IgD-negative memory B cell (primary cell): ENCODE results near the gene FMN2. TPM values are rescaled to one million over a fixed set of nuclear protein-coding genes. Genes with fewer than 3 reads are reported as not detected.

Experiments
- H3K27ac Mint-ChIP-seq, 3 donors: one replicate each; pipeline ENCODE4 v1.8.0; 2020 to 2022; ENCODE audit warnings: mild to moderate bottlenecking in 3 of 3, mixed read lengths in 3 of 3, moderate library complexity in 1 of 3
- H3K27me3 Mint-ChIP-seq: one replicate; pipeline ENCODE4 v1.8.0; 2021; ENCODE audit warnings: mixed read lengths
- H3K36me3 Mint-ChIP-seq: one replicate; pipeline ENCODE4 v1.8.0; 2020; ENCODE audit warnings: mild to moderate bottlenecking, mixed read lengths
- H3K4me1 Mint-ChIP-seq, 3 donors: one replicate each; pipeline ENCODE4 v1.8.0; 2020 to 2022; ENCODE audit warnings: mixed read lengths in 3 of 3, mild to moderate bottlenecking in 1 of 3
- H3K4me3 Mint-ChIP-seq, 4 donors: one replicate each; pipeline ENCODE4 v1.8.0; 2020 to 2022; ENCODE audit warnings: mild to moderate bottlenecking in 4 of 4, mixed read lengths in 4 of 4, moderate library complexity in 3 of 4
- H3K9me3 Mint-ChIP-seq, 3 donors: one replicate each; pipeline ENCODE4 v1.8.0; 2020 to 2021; ENCODE audit warnings: mixed read lengths in 3 of 3, mild to moderate bottlenecking in 1 of 3
- polyA plus RNA-seq: library from polyadenylated mRNA; unstranded; fragments of 300-500 nt; fragmentation: Illumina TruSeq; gene quantifications from one replicate; pipeline ENCODE4 v1.2.3, GENCODE V29; 2021

Gene FMN2
- polyA plus RNA-seq, 1 donor from 2014 or later: not detected

GRCh38 chr1:240496356-240496755 lies 404.7 kb downstream of the FMN2 start:
- Mint-ChIP-seq H3K4me3 (no peak overlapping the region), H3K4me1 (no peaks in the 10 kb centered on the region), H3K27ac (no peak overlapping the region), H3K36me3 (peaks cover 2% of the 10 kb centered on the region), H3K9me3 (peaks cover 0 to 6% (median 0%) of the 10 kb centered on the region in 3 donors), H3K27me3 (no peaks in the 10 kb centered on the region)

DNA sequence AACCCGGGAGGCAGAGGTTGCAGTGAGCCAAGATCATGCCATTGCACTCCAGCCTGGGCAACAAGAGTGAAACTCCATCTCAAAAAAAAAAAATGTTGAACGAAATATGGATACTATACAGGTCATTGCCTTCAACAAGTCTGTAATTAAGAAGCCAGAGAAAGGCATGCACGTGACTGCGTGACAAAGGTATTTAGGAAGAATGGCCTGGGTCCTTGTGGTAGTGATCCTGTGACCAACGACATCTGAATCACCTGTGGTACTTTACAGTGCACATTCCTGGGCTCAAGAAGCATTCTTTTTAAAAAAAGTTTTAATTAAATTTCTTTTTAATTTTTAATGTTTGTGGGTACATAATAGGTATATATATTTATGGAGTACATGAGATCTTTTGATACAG lies 405.3 kb downstream of the FMN2 start:
- Mint-ChIP-seq H3K27ac (no peak overlapping the region), H3K27me3 (no peaks in the 10 kb centered on the region), H3K4me3 (no peak overlapping the region), H3K4me1 (no peaks in the 10 kb centered on the region), H3K9me3 (peaks cover 0 to 2% (median 0%) of the 10 kb centered on the region in 3 donors), H3K36me3 (peaks cover 2% of the 10 kb centered on the region)

DNA sequence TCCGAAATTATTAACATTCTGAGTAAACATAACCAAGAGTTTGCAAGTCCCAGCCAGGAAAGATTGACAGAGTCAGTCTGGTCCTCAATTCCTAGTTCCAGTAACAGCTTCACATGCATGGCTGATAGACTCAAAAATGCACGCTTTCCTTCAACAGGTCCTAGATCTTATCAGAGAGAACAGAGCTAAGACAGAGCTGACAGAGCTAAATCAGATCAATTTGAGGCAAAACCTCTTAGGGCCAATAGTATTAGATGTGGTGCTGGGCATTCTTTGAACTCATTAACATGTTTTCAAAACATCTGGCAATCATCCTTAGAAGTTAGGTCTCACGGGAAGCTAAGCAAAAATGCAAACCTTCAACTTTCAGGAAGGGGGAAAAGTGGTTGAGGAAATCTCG lies 406.2 kb downstream of the FMN2 start:
- H3K9me3 Mint-ChIP-seq: peaks cover 0 to 2% (median 0%) of the 10 kb centered on the region in 3 donors
- H3K4me1 Mint-ChIP-seq: no peaks in the 10 kb centered on the region
- H3K27ac Mint-ChIP-seq: no peak overlapping the region
- H3K27me3 Mint-ChIP-seq: no peaks in the 10 kb centered on the region
- H3K4me3 Mint-ChIP-seq: no peak overlapping the region
- peaks cover 2% of the 10 kb centered on the region for H3K36me3 Mint-ChIP-seq

DNA sequence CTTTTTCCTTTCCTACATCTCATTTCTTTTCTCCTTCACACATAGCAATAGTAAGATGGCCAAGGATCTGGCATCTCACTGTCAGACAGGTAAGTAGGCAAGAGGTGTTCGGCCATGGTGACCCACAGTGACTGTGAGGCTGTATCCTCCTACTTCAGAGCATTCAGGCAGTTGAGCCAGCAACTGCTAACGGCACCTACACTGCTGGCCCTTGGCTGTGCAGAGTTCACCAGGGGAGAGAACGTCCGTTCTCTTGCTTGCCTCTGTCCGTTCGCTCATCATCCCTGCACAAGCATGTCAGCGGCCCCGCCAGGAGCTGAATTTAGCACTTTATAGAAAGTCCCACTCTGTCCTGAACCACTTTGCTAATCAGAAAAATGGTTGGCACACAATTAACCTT lies 406.7 kb downstream of the FMN2 start:
- peaks cover 2% of the 10 kb centered on the region for H3K36me3 Mint-ChIP-seq
- H3K4me1 Mint-ChIP-seq: no peaks in the 10 kb centered on the region
- H3K27ac Mint-ChIP-seq: no peak overlapping the region
- no peaks in the 10 kb centered on the region for H3K27me3 Mint-ChIP-seq
- peaks cover 0 to 2% (median 0%) of the 10 kb centered on the region in 3 donors for H3K9me3 Mint-ChIP-seq
- H3K4me3 Mint-ChIP-seq: no peak overlapping the region

GRCh38 chr1:240499012-240499411 lies 407.3 kb downstream of the FMN2 start:
- H3K4me1 Mint-ChIP-seq: no peaks in the 10 kb centered on the region
- H3K27me3 Mint-ChIP-seq: no peaks in the 10 kb centered on the region
- H3K9me3 Mint-ChIP-seq: peaks cover 0 to 2% (median 0%) of the 10 kb centered on the region in 3 donors
- no peak overlapping the region for H3K27ac Mint-ChIP-seq
- H3K36me3 Mint-ChIP-seq: peaks cover 2% of the 10 kb centered on the region
- H3K4me3 Mint-ChIP-seq: no peak overlapping the region

DNA sequence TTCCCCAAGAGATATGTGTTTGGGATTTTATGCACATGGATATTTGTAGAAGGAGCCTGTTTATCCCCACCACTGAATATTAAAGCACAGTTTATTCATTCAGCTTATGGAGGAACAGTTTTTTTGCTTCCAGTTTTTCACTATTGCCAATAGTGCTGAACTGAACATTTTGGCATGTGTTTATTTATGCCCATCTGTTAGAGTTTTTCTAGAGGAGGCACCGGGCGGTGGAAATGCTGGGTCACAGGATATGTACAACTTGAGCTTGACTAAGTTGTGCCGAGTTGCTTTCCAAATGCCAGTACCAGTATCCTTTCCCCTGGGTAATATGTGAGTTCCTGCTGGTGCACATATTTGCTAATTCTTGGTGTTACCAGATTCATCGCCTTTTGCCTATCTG lies 409.0 kb downstream of the FMN2 start:
- no peak overlapping the region for H3K4me3 Mint-ChIP-seq

DNA sequence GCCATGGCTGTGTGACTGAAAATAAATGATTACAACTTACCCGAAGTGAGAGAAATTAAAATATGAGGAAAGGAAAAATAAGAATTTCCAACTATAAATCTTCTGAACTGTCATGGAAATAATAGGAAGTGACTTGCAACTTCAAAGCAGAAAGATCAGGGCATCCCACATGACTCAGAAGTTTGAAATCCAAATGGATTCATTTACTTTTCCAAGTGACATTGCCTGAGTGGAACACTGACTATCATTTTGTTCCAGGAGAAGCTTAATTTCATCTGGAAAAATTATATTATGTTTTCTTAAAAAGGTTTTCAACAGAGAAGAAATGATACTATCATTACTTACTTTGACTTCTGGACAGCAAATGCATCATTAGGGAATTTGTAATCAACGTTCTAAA lies 409.4 kb downstream of the FMN2 start:
- H3K36me3 Mint-ChIP-seq: peaks cover 2% of the 10 kb centered on the region

More for the DNA sequence above, 409.0 kb downstream of the FMN2 start:
- no peaks in the 10 kb centered on the region for H3K27me3 Mint-ChIP-seq
- H3K4me1 Mint-ChIP-seq: no peaks in the 10 kb centered on the region
- peaks cover 2% of the 10 kb centered on the region for H3K36me3 Mint-ChIP-seq
- peaks cover 0 to 4% (median 0%) of the 10 kb centered on the region in 3 donors for H3K9me3 Mint-ChIP-seq
- H3K27ac Mint-ChIP-seq: no peak overlapping the region

GRCh38 chr1:240503036-240503435 lies 411.4 kb downstream of the FMN2 start:
- Mint-ChIP-seq H3K27me3 (no peaks in the 10 kb centered on the region), H3K4me1 (no peaks in the 10 kb centered on the region), H3K27ac (no peak overlapping the region), H3K36me3 (peaks cover 2% of the 10 kb centered on the region), H3K9me3 (peaks cover 0 to 3% (median 2%) of the 10 kb centered on the region in 3 donors), H3K4me3 (no peak overlapping the region)

More for the DNA sequence above, 409.4 kb downstream of the FMN2 start:
- Mint-ChIP-seq H3K9me3 (peaks cover 0 to 4% (median 0%) of the 10 kb centered on the region in 3 donors), H3K27ac (no peak overlapping the region), H3K27me3 (no peaks in the 10 kb centered on the region), H3K4me3 (no peak overlapping the region), H3K4me1 (no peaks in the 10 kb centered on the region)

DNA sequence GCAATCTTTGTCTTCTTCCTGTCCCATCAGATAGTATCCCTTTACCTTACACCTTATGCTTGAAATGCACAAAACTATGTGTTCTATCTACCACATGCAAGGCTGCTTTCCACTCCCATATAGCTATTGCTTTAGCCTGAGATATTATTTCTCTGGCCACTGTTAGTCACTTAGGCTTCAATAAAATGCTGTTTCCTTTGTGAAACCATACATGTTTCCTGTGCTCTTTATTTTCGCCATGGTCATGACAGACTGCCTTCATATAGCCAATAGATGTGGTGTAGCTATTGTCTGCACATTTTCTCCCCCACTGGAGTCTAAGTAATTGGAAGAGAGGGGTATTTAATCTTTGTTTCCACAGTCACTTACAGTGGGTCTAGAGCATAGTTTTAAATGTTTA lies 411.9 kb downstream of the FMN2 start:
- Mint-ChIP-seq H3K27ac (no peak overlapping the region), H3K9me3 (peaks cover 0 to 3% (median 2%) of the 10 kb centered on the region in 3 donors), H3K27me3 (no peaks in the 10 kb centered on the region), H3K4me1 (no peaks in the 10 kb centered on the region), H3K36me3 (peaks cover 2% of the 10 kb centered on the region), H3K4me3 (no peak overlapping the region)

- no peak overlapping the region for H3K27ac Mint-ChIP-seq
- no peaks in the 10 kb centered on the region for H3K4me1 Mint-ChIP-seq
- no peaks in the 10 kb centered on the region for H3K27me3 Mint-ChIP-seq
- no peak overlapping the region for H3K4me3 Mint-ChIP-seq
- peaks cover 0 to 3% (median 2%) of the 10 kb centered on the region in 3 donors for H3K9me3 Mint-ChIP-seq
- no peaks in the 10 kb centered on the region for H3K36me3 Mint-ChIP-seq
Observed at GRCh38 chr1:240506176-240506575, 414.5 kb downstream of the FMN2 start.

DNA sequence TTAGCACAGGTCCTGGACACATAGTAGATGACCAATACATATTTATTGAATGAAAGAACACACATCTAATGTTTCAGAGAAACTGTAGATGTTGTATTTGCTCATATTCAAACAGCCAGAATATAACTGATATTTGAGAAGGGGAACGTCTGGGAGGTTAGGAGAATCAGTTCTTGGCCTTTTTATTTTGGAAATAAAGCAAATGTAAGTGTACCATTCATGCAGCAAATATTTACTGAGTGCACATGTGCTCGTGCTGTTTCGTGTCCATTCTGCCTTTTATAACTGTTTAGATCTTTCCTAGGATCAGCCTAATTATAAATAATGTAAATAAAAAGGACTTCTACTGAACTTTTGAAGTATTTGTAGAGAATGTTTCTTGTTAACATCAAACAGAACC lies 416.5 kb downstream of the FMN2 start:
- no peaks in the 10 kb centered on the region for H3K4me1 Mint-ChIP-seq
- H3K9me3 Mint-ChIP-seq: peaks cover 2 to 5% (median 3%) of the 10 kb centered on the region in 3 donors
- H3K27ac Mint-ChIP-seq: no peak overlapping the region
- H3K27me3 Mint-ChIP-seq: no peaks in the 10 kb centered on the region
- no peaks in the 10 kb centered on the region for H3K36me3 Mint-ChIP-seq
- H3K4me3 Mint-ChIP-seq: no peak overlapping the region

- H3K27ac Mint-ChIP-seq: peak overlapping the region in 1 of 3 donors; percentile 16
- no peaks in the 10 kb centered on the region for H3K36me3 Mint-ChIP-seq
- peaks cover 2 to 5% (median 3%) of the 10 kb centered on the region in 3 donors for H3K9me3 Mint-ChIP-seq
- no peak overlapping the region for H3K4me3 Mint-ChIP-seq
- no peaks in the 10 kb centered on the region for H3K27me3 Mint-ChIP-seq
- no peaks in the 10 kb centered on the region for H3K4me1 Mint-ChIP-seq
Observed at GRCh38 chr1:240508950-240509349, 417.3 kb downstream of the FMN2 start.

- Mint-ChIP-seq H3K4me3 (no peak overlapping the region), H3K4me1 (no peaks in the 10 kb centered on the region), H3K36me3 (no peaks in the 10 kb centered on the region), H3K27me3 (no peaks in the 10 kb centered on the region), H3K9me3 (peaks cover 0 to 7% (median 3%) of the 10 kb centered on the region in 3 donors), H3K27ac (no peak overlapping the region)
Observed at GRCh38 chr1:240511789-240512188, 420.1 kb downstream of the FMN2 start.

- no peaks in the 10 kb centered on the region for H3K36me3 Mint-ChIP-seq
- no peaks in the 10 kb centered on the region for H3K4me1 Mint-ChIP-seq
- peaks cover 1 to 7% (median 3%) of the 10 kb centered on the region in 3 donors for H3K9me3 Mint-ChIP-seq
- H3K27ac Mint-ChIP-seq: no peak overlapping the region
- H3K4me3 Mint-ChIP-seq: no peak overlapping the region
- no peaks in the 10 kb centered on the region for H3K27me3 Mint-ChIP-seq
Observed at GRCh38 chr1:240515505-240515904, 423.8 kb downstream of the FMN2 start.

DNA sequence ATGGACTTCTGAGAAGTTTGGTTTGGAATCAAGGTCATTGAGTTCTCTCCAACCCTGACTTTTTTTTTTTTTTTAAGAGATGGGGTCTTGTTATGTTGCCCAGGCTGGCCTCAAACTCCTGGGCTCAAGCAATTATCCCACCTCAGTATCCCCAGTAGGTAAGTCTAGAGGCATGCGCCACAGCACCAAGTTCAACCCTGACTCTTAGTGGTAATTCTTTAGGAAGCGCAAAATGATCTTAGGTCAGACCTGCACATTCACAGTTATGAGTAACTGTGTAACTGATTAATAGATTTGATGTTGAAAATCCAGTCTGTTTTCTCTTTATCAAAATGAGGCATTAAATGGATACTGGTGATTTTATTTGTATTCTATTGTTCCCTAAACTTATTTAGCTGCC lies 424.4 kb downstream of the FMN2 start:
- Mint-ChIP-seq H3K9me3 (peaks cover 1 to 7% (median 3%) of the 10 kb centered on the region in 3 donors), H3K4me3 (no peak overlapping the region), H3K27me3 (no peaks in the 10 kb centered on the region), H3K27ac (no peak overlapping the region), H3K36me3 (no peaks in the 10 kb centered on the region), H3K4me1 (no peaks in the 10 kb centered on the region)

DNA sequence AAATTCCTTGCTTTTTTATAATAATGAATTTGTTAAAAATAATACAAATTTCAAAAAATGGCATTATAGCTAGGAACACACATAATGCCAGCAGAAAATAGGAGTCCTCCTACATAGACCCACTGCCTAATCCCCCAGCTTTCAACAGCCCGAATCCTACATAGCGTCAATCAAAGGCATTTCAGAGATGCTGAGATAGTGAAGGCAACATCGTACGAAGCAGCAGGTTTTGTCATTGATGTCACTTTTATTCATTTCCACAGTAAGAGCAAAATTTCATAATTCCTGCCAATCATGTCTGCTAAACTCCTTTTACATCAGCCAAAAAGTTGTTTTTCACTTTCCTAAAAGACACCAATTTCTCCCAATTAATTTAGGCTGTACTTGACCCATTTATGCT lies 426.2 kb downstream of the FMN2 start:
- Mint-ChIP-seq H3K36me3 (no peaks in the 10 kb centered on the region), H3K9me3 (peaks cover 1 to 6% (median 3%) of the 10 kb centered on the region in 3 donors), H3K4me3 (no peak overlapping the region), H3K27me3 (no peaks in the 10 kb centered on the region), H3K27ac (no peak overlapping the region), H3K4me1 (no peaks in the 10 kb centered on the region)
